PC-9 (cell line): ENCODE data around the gene ADGRG2. TPM values are rescaled to one million over a fixed set of nuclear protein-coding genes. Genes with fewer than 3 reads are reported as not detected.
"Not testable (repeated sequence)": the region's sequence is repeated elsewhere in the genome, so short reads cannot be mapped to it uniquely, and the experiment has no call there.

ENCODE experiments used
- BruUV-seq: library from RNA; stranded (reverse); fragments of 400-500 nt; replicated peaks from 2 replicates; lab custom pipeline; 2021; lab: Mats Ljungman, UMichigan
- CTCF ChIA-PET: fragments of 300-600 bp; sonication (Branson Sonifier 250); formaldehyde crosslinking; loops from one replicate; lab custom pipeline; 2022; ENCODE audit warnings: antibody characterized with exemption; lab: Charles Lee
- POLR2A ChIA-PET: fragments of 300-600 bp; sonication (Branson Sonifier 250); formaldehyde crosslinking; loops from one replicate; lab custom pipeline; 2022; ENCODE audit warnings: antibody characterized with exemption; ENCODE audit not compliant: unreplicated experiment; lab: Charles Lee
- DNase-seq, 2 experiments: peaks; one replicate each; pipeline versions ENCODE4 v3.0.0 to v3.0.0-alpha.2; 2015 to 2022; ENCODE audit warnings: mixed read lengths in 1 of 2
- H2AFZ ChIP-seq: fragments of 200-600 bp; sonication (generic); 2 replicates; pipeline ENCODE4 v1.8.1; 2017; ENCODE audit warnings: antibody characterized with exemption
- H3F3A ChIP-seq: fragments of 200-600 bp; sonication (generic); 2 replicates; pipeline ENCODE4 v1.8.1; 2017; ENCODE audit warnings: antibody characterized with exemption, mild to moderate bottlenecking, low read depth; ENCODE audit not compliant: insufficient read depth
- H3K27ac ChIP-seq: fragments of 200-600 bp; sonication (generic); 2 replicates; pipeline ENCODE4 v1.6.1; 2016; ENCODE audit warnings: mixed run types
- H3K27me3 ChIP-seq: fragments of 200-600 bp; sonication (generic); 2 replicates; pipeline ENCODE4 v1.6.1; 2016; ENCODE audit warnings: low read depth, mixed run types; ENCODE audit not compliant: insufficient read depth
- H3K36me3 ChIP-seq: fragments of 200-600 bp; sonication (generic); 2 replicates; pipeline ENCODE4 v1.6.1; 2016; ENCODE audit warnings: low read depth, mixed run types
- H3K4me1 ChIP-seq: fragments of 200-600 bp; sonication (generic); replicated peaks from 2 replicates; pipeline ENCODE4 v1.6.1; 2016; ENCODE audit warnings: mixed run types; ENCODE audit not compliant: insufficient read depth
- H3K4me2 ChIP-seq: fragments of 200-600 bp; sonication (generic); 2 replicates; pipeline ENCODE4 v1.6.1; 2017; ENCODE audit warnings: mixed run types
- H3K4me3 ChIP-seq: fragments of 200-600 bp; sonication (generic); 2 replicates; pipeline ENCODE4 v1.6.1; 2016; ENCODE audit warnings: mixed run types
- H3K79me2 ChIP-seq: fragments of 200-600 bp; sonication (generic); 2 replicates; pipeline ENCODE4 v1.6.1; 2017; ENCODE audit warnings: low read depth, mixed run types
- H3K9me2 ChIP-seq: fragments of 200-600 bp; sonication (generic); 2 replicates; pipeline ENCODE4 v1.8.1; 2017; ENCODE audit warnings: mild to moderate bottlenecking; ENCODE audit not compliant: insufficient read depth
- H3K9me3 ChIP-seq: fragments of 200-600 bp; sonication (generic); 2 replicates; pipeline ENCODE4 v1.8.1; 2016; ENCODE audit warnings: low read depth; ENCODE audit not compliant: insufficient read depth
- H4K20me1 ChIP-seq: fragments of 200-600 bp; sonication (generic); 2 replicates; pipeline ENCODE4 v1.8.1; 2017; ENCODE audit not compliant: insufficient read depth
- CTCF ChIP-seq: fragments of 200-600 bp; sonication (generic); conservative IDR thresholded peaks from 2 replicates; pipeline ENCODE4 v1.6.1; 2017; ENCODE audit warnings: mixed run types, antibody characterized with exemption, mild to moderate bottlenecking, moderate library complexity
- EZH2 ChIP-seq: fragments of 200-600 bp; sonication (generic); IDR thresholded peaks from 2 replicates; pipeline ENCODE4 v1.8.0; 2017; ENCODE audit warnings: antibody characterized with exemption, low read depth
- intact Hi-C: fragments of 100-400 bp; cut with micrococcal nuclease; formaldehyde crosslinking; loops from one replicate; pipeline ENCODE4 v1.10.0; 2022; ENCODE audit not compliant: unreplicated experiment
- total RNA-seq: library from RNA; stranded (reverse); gene quantifications from 2 replicates; pipeline ENCODE4 v1.2.3, GENCODE V29; 2021

The ADGRG2 gene
- total RNA-seq, 1 experiment from 2014 or later: 0.22 TPM

GRCh38 chrX:19019996-19020395 is 102.3 kb downstream of the ADGRG2 start:
- no peak overlapping the region for H3K27ac ChIP-seq
- no peaks in the 10 kb centered on the region for H3K9me2 ChIP-seq
- H3K9me3 ChIP-seq: no peaks in the 10 kb centered on the region
- no TSS peak for BruUV-seq
- H3K36me3 ChIP-seq: no peaks in the 10 kb centered on the region
- H3F3A ChIP-seq: no peaks in the 10 kb centered on the region
- intact Hi-C loops: loop anchor here (10.0 kb wide), 2 partner anchors 85 to 625 kb away; no protein-coding TSS in a partner anchor
- no peaks in the 10 kb centered on the region for H3K79me2 ChIP-seq
- ChIA-PET CTCF (interaction anchor here (0.6 kb wide), 1 partner anchor 297 kb away, joined by 3 read pairs; no protein-coding TSS in a partner anchor), POLR2A (no interaction called here)
- no peak for TF ChIP-seq EZH2
- TF ChIP-seq CTCF: no peak
- DNase-seq: no peak
- H3K4me2 ChIP-seq: no peak overlapping the region
- no peaks in the 10 kb centered on the region for H3K27me3 ChIP-seq
- no peaks in the 10 kb centered on the region for H4K20me1 ChIP-seq
- no peak overlapping the region for H3K4me3 ChIP-seq
- H2AFZ ChIP-seq: no peak overlapping the region
- H3K4me1 ChIP-seq: no peaks in the 10 kb centered on the region

- H3K27ac ChIP-seq: no peak overlapping the region
- no peaks in the 10 kb centered on the region for H3K4me1 ChIP-seq
- no peaks in the 10 kb centered on the region for H3F3A ChIP-seq
- H3K36me3 ChIP-seq: no peaks in the 10 kb centered on the region
- no peaks in the 10 kb centered on the region for H3K79me2 ChIP-seq
- no peak overlapping the region for H3K4me3 ChIP-seq
- intact Hi-C loops: loop anchor here (2.0 to 10.0 kb wide), 3 partner anchors 82 to 622 kb away; no protein-coding TSS in a partner anchor
- no TSS peak for BruUV-seq
- H3K9me3 ChIP-seq: no peaks in the 10 kb centered on the region
- no peaks in the 10 kb centered on the region for H3K27me3 ChIP-seq
- peak in 1 of 2 experiments; percentile 6 for DNase-seq
- H4K20me1 ChIP-seq: no peaks in the 10 kb centered on the region
- ChIA-PET POLR2A (no interaction called here), CTCF (no interaction called here)
- no peaks in the 10 kb centered on the region for H3K9me2 ChIP-seq
- no peak overlapping the region for H3K4me2 ChIP-seq
- H2AFZ ChIP-seq: no peak overlapping the region
- TF ChIP-seq CTCF: peak; percentile 64
- TF ChIP-seq EZH2: no peak
Measured at GRCh38 chrX:19017271-19017670, 105.0 kb downstream of the ADGRG2 start.

- H3K9me2 ChIP-seq, BruUV-seq, H3K36me3 ChIP-seq, H3K4me2 ChIP-seq, H3K9me3 ChIP-seq, H3K27ac ChIP-seq, POLR2A ChIA-PET, H3K4me1 ChIP-seq, H4K20me1 ChIP-seq, DNase-seq, H2AFZ ChIP-seq, H3K79me2 ChIP-seq, H3F3A ChIP-seq, CTCF ChIA-PET, H3K4me3 ChIP-seq, H3K27me3 ChIP-seq: not testable (repeated sequence)
- intact Hi-C loops: loop anchor here (2.0 to 10.0 kb wide), 3 partner anchors 82 to 622 kb away; no protein-coding TSS in a partner anchor
Measured at GRCh38 chrX:19016614-19017013, 105.7 kb downstream of the ADGRG2 start.

- Histone ChIP-seq H2AFZ (no peak overlapping the region), H3K27me3 (no peaks in the 10 kb centered on the region), H3K4me3 (no peak overlapping the region), H3K9me3 (no peaks in the 10 kb centered on the region), H3K9me2 (no peaks in the 10 kb centered on the region), H3K4me2 (no peak overlapping the region), H3K4me1 (no peaks in the 10 kb centered on the region), H3K36me3 (no peaks in the 10 kb centered on the region), H3F3A (no peaks in the 10 kb centered on the region), H4K20me1 (no peaks in the 10 kb centered on the region), H3K27ac (no peak overlapping the region), H3K79me2 (no peaks in the 10 kb centered on the region)
- BruUV-seq: no TSS peak
- ChIA-PET CTCF (no interaction called here), POLR2A (no interaction called here)
- DNase-seq: no peak
- intact Hi-C loops: no loop called here
- no peak for TF ChIP-seq EZH2
- TF ChIP-seq CTCF: no peak
Measured at GRCh38 chrX:19007868-19008267, 114.4 kb downstream of the ADGRG2 start.
